Ishikawa (cell line): ENCODE results near the gene SOST.

ENCODE experiments used
- CEBPB ChIP-seq: IDR thresholded peaks from 2 replicates; pipeline ENCODE4 v1.6.1; 2012
- EGR1 ChIP-seq: IDR thresholded peaks from 2 replicates; pipeline ENCODE4 v1.6.1; 2012
- EP300 ChIP-seq: IDR thresholded peaks from 2 replicates; pipeline ENCODE4 v1.6.1; 2012; ENCODE audit warnings: borderline replicate concordance
- NFIC ChIP-seq: IDR thresholded peaks from 2 replicates; pipeline ENCODE4 v1.6.1; 2012
- RAD21 ChIP-seq: IDR thresholded peaks from 2 replicates; pipeline ENCODE4 v1.6.1; 2012; ENCODE audit warnings: low read depth
- TAF1 ChIP-seq: IDR thresholded peaks from 2 replicates; pipeline ENCODE4 v1.6.1; 2012; ENCODE audit warnings: low read depth, mild to moderate bottlenecking
- YY1 ChIP-seq: IDR thresholded peaks from 2 replicates; pipeline ENCODE4 v1.6.1; 2012; ENCODE audit warnings: low read depth
- TF ChIP-seq, protein P1 (sequence below): IDR thresholded peaks from 2 replicates; pipeline ENCODE4 v1.6.1; 2012; ENCODE audit warnings: low read depth, mild to moderate bottlenecking
- TF ChIP-seq, protein P2 (sequence below): IDR thresholded peaks from 2 replicates; pipeline ENCODE4 v1.6.1; 2012

DNA sequence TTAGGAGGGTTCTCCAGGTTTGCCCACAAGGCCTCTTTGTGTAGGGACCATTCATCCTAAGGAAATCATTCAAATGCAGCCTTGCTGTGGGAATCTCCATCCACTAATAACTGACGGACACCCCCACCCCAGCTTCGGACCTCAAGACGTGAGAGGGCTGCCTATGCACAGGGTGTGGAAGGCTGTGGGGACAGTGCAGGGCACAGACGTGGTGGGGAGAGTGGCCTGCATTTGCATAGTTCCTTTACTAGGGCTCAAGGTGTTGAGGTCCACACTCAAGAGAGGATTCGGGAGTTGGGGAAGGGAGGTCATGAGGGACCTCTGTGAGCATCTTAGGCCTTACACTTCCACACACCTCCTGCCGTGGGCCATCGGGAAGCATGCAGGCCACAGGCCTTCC, 10.4 kb upstream of the SOST start:
- TF ChIP-seq EP300 (no peak), YY1 (no peak), RAD21 (no peak), TAF1 (no peak), NFIC (no peak), CEBPB (no peak), EGR1 (no peak)
- TF ChIP-seq, protein P1, sequence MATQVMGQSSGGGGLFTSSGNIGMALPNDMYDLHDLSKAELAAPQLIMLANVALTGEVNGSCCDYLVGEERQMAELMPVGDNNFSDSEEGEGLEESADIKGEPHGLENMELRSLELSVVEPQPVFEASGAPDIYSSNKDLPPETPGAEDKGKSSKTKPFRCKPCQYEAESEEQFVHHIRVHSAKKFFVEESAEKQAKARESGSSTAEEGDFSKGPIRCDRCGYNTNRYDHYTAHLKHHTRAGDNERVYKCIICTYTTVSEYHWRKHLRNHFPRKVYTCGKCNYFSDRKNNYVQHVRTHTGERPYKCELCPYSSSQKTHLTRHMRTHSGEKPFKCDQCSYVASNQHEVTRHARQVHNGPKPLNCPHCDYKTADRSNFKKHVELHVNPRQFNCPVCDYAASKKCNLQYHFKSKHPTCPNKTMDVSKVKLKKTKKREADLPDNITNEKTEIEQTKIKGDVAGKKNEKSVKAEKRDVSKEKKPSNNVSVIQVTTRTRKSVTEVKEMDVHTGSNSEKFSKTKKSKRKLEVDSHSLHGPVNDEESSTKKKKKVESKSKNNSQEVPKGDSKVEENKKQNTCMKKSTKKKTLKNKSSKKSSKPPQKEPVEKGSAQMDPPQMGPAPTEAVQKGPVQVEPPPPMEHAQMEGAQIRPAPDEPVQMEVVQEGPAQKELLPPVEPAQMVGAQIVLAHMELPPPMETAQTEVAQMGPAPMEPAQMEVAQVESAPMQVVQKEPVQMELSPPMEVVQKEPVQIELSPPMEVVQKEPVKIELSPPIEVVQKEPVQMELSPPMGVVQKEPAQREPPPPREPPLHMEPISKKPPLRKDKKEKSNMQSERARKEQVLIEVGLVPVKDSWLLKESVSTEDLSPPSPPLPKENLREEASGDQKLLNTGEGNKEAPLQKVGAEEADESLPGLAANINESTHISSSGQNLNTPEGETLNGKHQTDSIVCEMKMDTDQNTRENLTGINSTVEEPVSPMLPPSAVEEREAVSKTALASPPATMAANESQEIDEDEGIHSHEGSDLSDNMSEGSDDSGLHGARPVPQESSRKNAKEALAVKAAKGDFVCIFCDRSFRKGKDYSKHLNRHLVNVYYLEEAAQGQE = no peak
- TF ChIP-seq, protein P2, sequence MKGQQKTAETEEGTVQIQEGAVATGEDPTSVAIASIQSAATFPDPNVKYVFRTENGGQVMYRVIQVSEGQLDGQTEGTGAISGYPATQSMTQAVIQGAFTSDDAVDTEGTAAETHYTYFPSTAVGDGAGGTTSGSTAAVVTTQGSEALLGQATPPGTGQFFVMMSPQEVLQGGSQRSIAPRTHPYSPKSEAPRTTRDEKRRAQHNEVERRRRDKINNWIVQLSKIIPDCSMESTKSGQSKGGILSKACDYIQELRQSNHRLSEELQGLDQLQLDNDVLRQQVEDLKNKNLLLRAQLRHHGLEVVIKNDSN = no peak
